PC-3 (cell line): ENCODE measurements around the gene NPBWR2.

ENCODE experiments used
- CTCF ChIP-seq: fragments of 300-600 bp; sonication (generic); conservative IDR thresholded peaks from 2 replicates; pipeline ENCODE4 v1.5.1; 2017; ENCODE audit warnings: antibody characterized with exemption, low read depth, mild to moderate bottlenecking, low read length
- EZH2 ChIP-seq: fragments of 300-600 bp; sonication (generic); IDR thresholded peaks from one replicate; pipeline ENCODE4 v1.6.1; 2017; ENCODE audit warnings: antibody characterized with exemption, mild to moderate bottlenecking, low read length; ENCODE audit not compliant: unreplicated experiment
- EZH2phosphoT487 ChIP-seq: fragments of 300-600 bp; sonication (generic); IDR thresholded peaks from 2 replicates; pipeline ENCODE4 v1.6.1; 2018; ENCODE audit warnings: mild to moderate bottlenecking, antibody characterized with exemption, low read length, borderline replicate concordance

GRCh38 chr20:64113796-64114355 lies 6.5 kb upstream of the NPBWR2 start:
- TF ChIP-seq CTCF: no peak
- TF ChIP-seq EZH2: no peak
- no peak for TF ChIP-seq EZH2phosphoT487
